HepG2 (cell line): ENCODE results near the gene RPTOR. TPM values are rescaled to one million over a fixed set of nuclear protein-coding genes. Genes with fewer than 3 reads are reported as not detected.
A peak's percentile ranks its signal among the peaks of the same experiment; 100 is the strongest.

ENCODE experiments used
- ASH2L ChIP-seq: fragments of 300-600, 200-600 bp; sonication (generic); IDR thresholded peaks from 2 replicates; pipeline ENCODE4 v1.7.0; 2017; ENCODE audit warnings: low read depth, mild to moderate bottlenecking, moderate library complexity, mixed read lengths, low read length; ENCODE audit not compliant: insufficient read length
- FOSL1 ChIP-seq: sonication (generic); formaldehyde crosslinking; IDR thresholded peaks from 2 replicates; pipeline ENCODE4 v1.9.0; 2021; ENCODE audit warnings: missing genetic modification reagents, borderline replicate concordance
- GZF1 ChIP-seq: sonication (generic); formaldehyde crosslinking; IDR thresholded peaks from 2 replicates; pipeline ENCODE4 v1.5.1; 2020; ENCODE audit warnings: mild to moderate bottlenecking, missing genetic modification reagents
- HDAC1 ChIP-seq: sonication (generic); formaldehyde crosslinking; IDR thresholded peaks from 2 replicates; pipeline ENCODE4 v1.5.1; 2020; ENCODE audit warnings: mild to moderate bottlenecking, missing genetic modification reagents
- HIVEP1 ChIP-seq: sonication (generic); formaldehyde crosslinking; IDR thresholded peaks from 2 replicates; pipeline ENCODE4 v1.4.0; 2020; ENCODE audit warnings: mild to moderate bottlenecking, missing genetic modification reagents
- HNRNPLL ChIP-seq: fragments of 200-400 bp; formaldehyde crosslinking; IDR thresholded peaks from 2 replicates; pipeline ENCODE4 v1.6.1; 2017; ENCODE audit warnings: mild to moderate bottlenecking, low read depth, low read length; ENCODE audit not compliant: poor library complexity, severe bottlenecking
- KDM5B ChIP-seq: sonication (generic); formaldehyde crosslinking; IDR thresholded peaks from 2 replicates; pipeline ENCODE4 v1.4.0; 2020; ENCODE audit warnings: missing genetic modification reagents, mild to moderate bottlenecking, borderline replicate concordance
- KLF12 ChIP-seq: sonication (generic); formaldehyde crosslinking; IDR thresholded peaks from 2 replicates; pipeline ENCODE4 v1.4.0; 2020; ENCODE audit warnings: missing genetic modification reagents, borderline replicate concordance
- LCORL ChIP-seq, 2 experiments: fragments of 450-650 bp in 1 of 2; sonication (generic) in 1 of 2; formaldehyde crosslinking in 1 of 2; IDR thresholded peaks; 2 replicates each; pipeline versions ENCODE4 v1.5.0 to v1.6.1; 2017 to 2020; ENCODE audit warnings: antibody characterized with exemption in 1 of 2, missing genetic modification reagents in 1 of 2
- MEF2D ChIP-seq: sonication (generic); formaldehyde crosslinking; IDR thresholded peaks from 2 replicates; pipeline ENCODE4 v1.5.1; 2020; ENCODE audit warnings: mild to moderate bottlenecking, missing genetic modification reagents
- PHF5A ChIP-seq: IDR thresholded peaks from one replicate; pipeline ENCODE4 v1.6.1; 2018; ENCODE audit warnings: low read depth, missing genetic modification reagents; ENCODE audit not compliant: unreplicated experiment
- POLR2G ChIP-seq: fragments of 200-400 bp; formaldehyde crosslinking; IDR thresholded peaks from 2 replicates; pipeline ENCODE4 v1.6.1; 2018; ENCODE audit warnings: mild to moderate bottlenecking, low read depth, low read length, moderate library complexity
- RNF2 ChIP-seq: fragments of 450-650 bp; conservative IDR thresholded peaks from 2 replicates; pipeline ENCODE4 v1.6.1; 2016; ENCODE audit warnings: low read depth
- WIZ ChIP-seq: sonication (generic); formaldehyde crosslinking; IDR thresholded peaks from 2 replicates; pipeline ENCODE4 v1.5.1; 2020; ENCODE audit warnings: mild to moderate bottlenecking, missing genetic modification reagents
- ZFP36L2 ChIP-seq: sonication (generic); formaldehyde crosslinking; IDR thresholded peaks from 2 replicates; pipeline ENCODE4 v1.4.0; 2020; ENCODE audit warnings: missing genetic modification reagents
- ZFP82 ChIP-seq: sonication (generic); formaldehyde crosslinking; IDR thresholded peaks from 2 replicates; pipeline ENCODE4 v1.5.1; 2020; ENCODE audit warnings: mild to moderate bottlenecking, missing genetic modification reagents, borderline replicate concordance
- ZNF224 ChIP-seq: sonication (generic); formaldehyde crosslinking; IDR thresholded peaks from 2 replicates; pipeline ENCODE4 v1.5.0; 2020; ENCODE audit warnings: mild to moderate bottlenecking, missing genetic modification reagents
- ZNF570 ChIP-seq: sonication (generic); formaldehyde crosslinking; IDR thresholded peaks from 2 replicates; pipeline ENCODE4 v1.4.0; 2020; ENCODE audit warnings: mild to moderate bottlenecking, missing genetic modification reagents, borderline replicate concordance
- ZNF776 ChIP-seq: sonication (generic); formaldehyde crosslinking; IDR thresholded peaks from 2 replicates; pipeline ENCODE4 v1.4.0; 2020; ENCODE audit warnings: mild to moderate bottlenecking, missing genetic modification reagents
- ZNF777 ChIP-seq: sonication (generic); formaldehyde crosslinking; IDR thresholded peaks from 2 replicates; pipeline ENCODE4 v1.4.0; 2020; ENCODE audit warnings: missing genetic modification reagents
- ZNF891 ChIP-seq: sonication (generic); formaldehyde crosslinking; IDR thresholded peaks from 2 replicates; pipeline ENCODE4 v1.5.0; 2020; ENCODE audit warnings: mild to moderate bottlenecking, missing genetic modification reagents
- ZSCAN29 ChIP-seq: sonication (generic); formaldehyde crosslinking; conservative IDR thresholded peaks from 2 replicates; pipeline ENCODE4 v1.4.0; 2020; ENCODE audit warnings: mild to moderate bottlenecking, missing genetic modification reagents
- polyA plus RNA-seq, 8 experiments: library from polyadenylated mRNA; depleted of rRNA in 3 of 8; stranded (reverse) in 7 of 8; unstranded in 1 of 8; fragments of >200 nt; fragmentation: Illumina TruSeq in 4 of 8; extraction: Trizol in 4 of 8; gene quantifications; 2 replicates each; pipeline versions ENCODE4 v1.2.1 to v1.2.3, GENCODE V29; 2011 to 2016; ENCODE audit warnings: low read depth in 4 of 8, missing spikeins in 1 of 8, mixed read lengths in 1 of 8; ENCODE audit not compliant: insufficient read depth in 1 of 8
- total RNA-seq, 5 experiments: library from RNA; depleted of rRNA; stranded (reverse); fragments of >200 nt; fragmentation: Illumina TruSeq; extraction: Trizol; gene quantifications; 2 replicates each; pipeline ENCODE4 v1.2.3, GENCODE V29; 2016; ENCODE audit warnings: low read depth in 1 of 5
- TF ChIP-seq, protein P1 (sequence below): sonication (generic); formaldehyde crosslinking; conservative IDR thresholded peaks from 2 replicates; pipeline ENCODE4 v1.4.0; 2020; ENCODE audit warnings: missing genetic modification reagents
- TF ChIP-seq, protein P2 (sequence below): sonication (generic); formaldehyde crosslinking; IDR thresholded peaks from 2 replicates; pipeline ENCODE4 v1.4.0; 2020; ENCODE audit warnings: missing genetic modification reagents
- TF ChIP-seq, protein P3 (sequence below): sonication (generic); formaldehyde crosslinking; IDR thresholded peaks from 2 replicates; pipeline ENCODE4 v1.8.0; 2022; ENCODE audit warnings: missing genetic modification reagents, low read depth, mild to moderate bottlenecking, borderline replicate concordance
- TF ChIP-seq, protein P4 (sequence below): sonication (generic); formaldehyde crosslinking; IDR thresholded peaks from 2 replicates; pipeline ENCODE4 v1.5.0; 2020; ENCODE audit warnings: missing genetic modification reagents

The RPTOR gene
- total and polyA plus RNA-seq, 2 of the 13 experiments (the other 11 are each of a cell fraction or from before 2014, with no cell fraction given): 6.6 to 25.3 TPM

DNA sequence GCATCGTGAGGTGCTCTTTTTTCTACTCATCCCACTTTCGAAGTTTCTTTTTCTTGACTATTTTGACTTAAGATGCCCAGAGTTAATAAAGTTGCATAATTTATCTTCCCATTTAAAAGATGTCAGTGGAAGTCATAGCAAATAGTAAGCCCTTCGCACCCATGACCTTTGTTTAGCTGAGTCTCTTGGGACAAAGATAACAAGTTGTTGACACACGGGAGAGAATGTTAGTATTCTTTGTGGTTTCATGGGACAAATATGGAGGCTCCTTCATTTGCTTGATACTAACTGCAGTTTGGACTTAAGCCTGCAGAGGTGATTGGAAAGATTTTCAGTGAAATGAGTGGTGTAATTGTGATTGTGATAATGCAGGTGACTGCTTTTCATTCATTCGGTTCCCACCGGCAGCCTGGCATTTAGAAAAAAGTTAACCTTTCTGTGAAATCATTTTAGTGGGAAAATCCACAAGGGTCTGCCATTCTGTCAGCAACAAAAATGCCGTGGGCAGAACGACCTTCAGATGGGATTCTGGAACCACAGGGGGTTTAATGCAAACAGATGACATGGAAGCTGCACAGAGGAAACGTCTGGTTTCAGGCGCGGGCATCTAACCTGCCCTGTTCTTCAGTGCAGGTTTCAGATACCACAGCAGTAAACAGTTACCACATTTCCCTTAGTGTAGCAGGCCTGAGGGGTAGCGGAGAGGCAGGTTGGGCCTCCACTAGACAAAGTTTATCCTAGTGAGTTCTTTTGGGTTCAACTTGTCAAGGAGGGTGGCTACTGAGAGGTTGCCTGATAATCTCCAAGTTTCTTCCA is 123.0 kb downstream of the RPTOR start (continued):
- TF ChIP-seq ZNF891 (CRISPR knock-in tag) (no peak), HNRNPLL (no peak), KLF12 (CRISPR knock-in tag) (no peak), GZF1 (CRISPR knock-in tag) (no peak), KDM5B (CRISPR knock-in tag) (no peak), RNF2 (no peak), PHF5A (CRISPR knock-in tag) (no peak), ZNF776 (CRISPR knock-in tag) (no peak), POLR2G (no peak), HDAC1 (peak; percentile 36; the same call in 1 of the 2 replicates), ZNF570 (CRISPR knock-in tag) (no peak), ZNF777 (CRISPR knock-in tag) (no peak), MEF2D (CRISPR knock-in tag) (no peak), ZFP82 (CRISPR knock-in tag) (no peak), ZFP36L2 (CRISPR knock-in tag) (no peak), ZSCAN29 (CRISPR knock-in tag) (no peak), HIVEP1 (no peak), LCORL (IDR thresholded peaks at IDR 0.05) (0 out of 2 replicates have a peak, but pooled peaks have one; percentile 16), LCORL (CRISPR knock-in tag; IDR thresholded peaks at IDR 0.05) (peak; percentile 29; the same call in 1 of the 2 replicates), FOSL1 (no peak), ASH2L (peak; percentile 43), WIZ (CRISPR knock-in tag) (no peak), ZNF224 (no peak)
- TF ChIP-seq, protein P1, sequence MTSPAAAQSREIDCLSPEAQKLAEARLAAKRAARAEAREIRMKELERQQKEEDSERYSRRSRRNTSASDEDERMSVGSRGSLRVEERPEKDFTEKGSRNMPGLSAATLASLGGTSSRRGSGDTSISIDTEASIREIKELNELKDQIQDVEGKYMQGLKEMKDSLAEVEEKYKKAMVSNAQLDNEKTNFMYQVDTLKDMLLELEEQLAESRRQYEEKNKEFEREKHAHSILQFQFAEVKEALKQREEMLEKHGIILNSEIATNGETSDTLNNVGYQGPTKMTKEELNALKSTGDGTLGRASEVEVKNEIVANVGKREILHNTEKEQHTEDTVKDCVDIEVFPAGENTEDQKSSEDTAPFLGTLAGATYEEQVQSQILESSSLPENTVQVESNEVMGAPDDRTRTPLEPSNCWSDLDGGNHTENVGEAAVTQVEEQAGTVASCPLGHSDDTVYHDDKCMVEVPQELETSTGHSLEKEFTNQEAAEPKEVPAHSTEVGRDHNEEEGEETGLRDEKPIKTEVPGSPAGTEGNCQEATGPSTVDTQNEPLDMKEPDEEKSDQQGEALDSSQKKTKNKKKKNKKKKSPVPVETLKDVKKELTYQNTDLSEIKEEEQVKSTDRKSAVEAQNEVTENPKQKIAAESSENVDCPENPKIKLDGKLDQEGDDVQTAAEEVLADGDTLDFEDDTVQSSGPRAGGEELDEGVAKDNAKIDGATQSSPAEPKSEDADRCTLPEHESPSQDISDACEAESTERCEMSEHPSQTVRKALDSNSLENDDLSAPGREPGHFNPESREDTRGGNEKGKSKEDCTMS: no peak
- TF ChIP-seq, protein P2, sequence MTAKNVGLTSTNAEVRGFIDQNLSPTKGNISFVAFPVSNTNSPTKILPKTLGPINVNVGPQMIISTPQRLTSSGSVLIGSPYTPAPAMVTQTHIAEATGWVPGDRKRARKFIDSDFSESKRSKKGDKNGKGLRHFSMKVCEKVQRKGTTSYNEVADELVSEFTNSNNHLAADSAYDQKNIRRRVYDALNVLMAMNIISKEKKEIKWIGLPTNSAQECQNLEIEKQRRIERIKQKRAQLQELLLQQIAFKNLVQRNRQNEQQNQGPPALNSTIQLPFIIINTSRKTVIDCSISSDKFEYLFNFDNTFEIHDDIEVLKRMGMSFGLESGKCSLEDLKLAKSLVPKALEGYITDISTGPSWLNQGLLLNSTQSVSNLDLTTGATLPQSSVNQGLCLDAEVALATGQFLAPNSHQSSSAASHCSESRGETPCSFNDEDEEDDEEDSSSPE (CRISPR knock-in tag): no peak
- TF ChIP-seq, protein P3, sequence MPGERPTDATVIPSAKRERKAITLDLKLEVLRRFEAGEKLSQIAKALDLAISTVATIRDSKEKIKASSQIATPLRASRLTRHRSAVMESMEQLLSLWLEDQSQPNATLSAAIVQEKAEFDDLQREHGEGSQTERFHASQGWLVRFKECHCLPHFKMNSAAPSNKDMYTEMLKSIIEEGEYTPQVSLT: no peak
- TF ChIP-seq, protein P4, sequence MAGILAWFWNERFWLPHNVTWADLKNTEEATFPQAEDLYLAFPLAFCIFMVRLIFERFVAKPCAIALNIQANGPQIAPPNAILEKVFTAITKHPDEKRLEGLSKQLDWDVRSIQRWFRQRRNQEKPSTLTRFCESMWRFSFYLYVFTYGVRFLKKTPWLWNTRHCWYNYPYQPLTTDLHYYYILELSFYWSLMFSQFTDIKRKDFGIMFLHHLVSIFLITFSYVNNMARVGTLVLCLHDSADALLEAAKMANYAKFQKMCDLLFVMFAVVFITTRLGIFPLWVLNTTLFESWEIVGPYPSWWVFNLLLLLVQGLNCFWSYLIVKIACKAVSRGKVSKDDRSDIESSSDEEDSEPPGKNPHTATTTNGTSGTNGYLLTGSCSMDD (CRISPR knock-in tag): no peak
